Measurements from ENCODE around the gene SYNJ2.

Gene SYNJ2

DNA sequence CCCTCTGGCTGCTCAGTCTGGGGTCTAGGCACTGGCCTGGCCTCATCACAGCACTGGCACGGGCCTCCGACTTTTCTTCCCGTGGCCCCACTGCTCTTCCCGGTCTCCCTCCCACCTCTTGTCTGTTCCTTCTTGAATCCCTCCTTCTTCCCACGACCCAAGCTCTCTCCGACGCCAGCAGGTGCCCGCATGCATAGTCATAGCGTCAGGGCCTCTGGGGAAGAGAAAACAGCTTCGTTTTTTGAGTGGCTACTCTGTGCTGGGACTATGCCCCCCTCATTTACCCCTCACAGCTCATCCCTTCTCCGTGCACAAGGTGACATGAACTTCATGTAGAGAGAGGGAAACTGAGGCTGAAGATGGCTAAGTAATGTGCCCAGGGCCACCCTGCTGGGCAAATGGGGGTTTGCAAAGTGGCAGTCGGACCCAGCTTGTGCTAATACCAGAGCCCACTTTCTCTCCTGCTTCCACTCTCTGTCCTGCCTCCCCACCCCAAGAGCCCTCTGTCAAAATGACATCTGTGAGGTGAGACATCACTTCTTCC lies 59.2 kb downstream of the SYNJ2 start:
- DNase-seq (ENCODE audit: low read depth in 2 of 2), result no peak

GRCh38 chr6:158041370-158041769 lies 59.7 kb downstream of the SYNJ2 start:
- DNase-seq (ENCODE audit: low read depth in 2 of 2), result no peak

- DNase-seq (ENCODE audit: low read depth in 2 of 2), result no peak
Observed at GRCh38 chr6:158041788-158042187, 60.1 kb downstream of the SYNJ2 start.

GRCh38 chr6:158042245-158042798 lies 60.7 kb downstream of the SYNJ2 start:
- DNase-seq (ENCODE audit: low read depth in 2 of 2), result no peak

- DNase-seq (ENCODE audit: low read depth in 2 of 2), result no peak
Observed at GRCh38 chr6:158043008-158043407, 61.3 kb downstream of the SYNJ2 start.

DNA sequence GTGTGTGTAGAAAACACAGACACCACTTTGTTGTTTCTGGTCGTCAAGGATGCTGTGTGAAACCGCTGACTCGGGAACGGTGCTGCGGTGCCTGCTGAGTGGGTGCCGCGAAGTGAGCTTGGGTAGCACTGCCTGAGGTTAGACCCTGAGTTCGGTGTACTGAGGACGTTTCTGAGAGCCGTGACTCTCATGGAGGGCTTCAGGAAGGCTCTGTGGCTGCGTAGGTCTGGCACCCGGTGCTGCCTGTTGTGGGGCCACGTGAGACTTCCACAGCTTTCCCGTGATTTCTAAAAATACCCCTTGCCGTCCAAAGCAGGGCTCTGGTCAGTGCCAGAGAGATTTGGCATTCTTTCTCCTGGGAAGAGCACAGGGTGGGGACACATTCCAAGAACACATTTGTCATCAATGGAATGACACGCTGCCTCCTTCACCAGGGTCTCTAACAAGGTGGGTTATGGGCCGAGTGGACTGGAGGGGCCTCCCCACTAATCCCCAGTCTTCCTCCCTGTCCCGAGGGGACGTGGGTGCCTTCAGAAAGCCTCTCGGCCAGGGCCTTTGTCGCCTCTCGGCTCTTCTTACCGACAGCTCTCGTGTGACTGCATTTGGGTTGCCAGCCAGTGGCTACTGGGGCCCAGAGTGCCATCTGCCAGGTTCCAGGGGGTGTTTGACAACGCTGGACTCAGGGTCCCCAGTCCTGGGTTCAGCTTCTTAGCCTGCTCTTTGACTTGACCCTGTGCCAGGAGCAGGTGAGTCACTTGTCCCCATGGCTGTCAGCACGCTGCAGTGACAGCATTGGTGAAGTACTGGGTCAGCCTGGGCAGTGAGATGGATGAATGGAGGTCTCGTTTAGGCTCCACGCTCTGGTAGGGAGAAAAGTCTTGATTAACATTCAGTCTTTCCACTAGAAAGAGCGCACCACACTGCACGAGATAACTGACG lies 62.2 kb downstream of the SYNJ2 start:
- no peak for DNase-seq (ENCODE audit: low read depth in 2 of 2)

GRCh38 chr6:158044525-158044888 lies 62.8 kb downstream of the SYNJ2 start:
- DNase-seq (ENCODE audit: low read depth in 2 of 2), result no peak

- no peak for DNase-seq (ENCODE audit: low read depth in 2 of 2)
Observed at GRCh38 chr6:158046201-158047126, 64.8 kb downstream of the SYNJ2 start.

GRCh38 chr6:158047127-158047518 lies 65.5 kb downstream of the SYNJ2 start:
- peak in 1 of 2 donors; percentile 20 for DNase-seq (ENCODE audit: low read depth in 2 of 2)

DNA sequence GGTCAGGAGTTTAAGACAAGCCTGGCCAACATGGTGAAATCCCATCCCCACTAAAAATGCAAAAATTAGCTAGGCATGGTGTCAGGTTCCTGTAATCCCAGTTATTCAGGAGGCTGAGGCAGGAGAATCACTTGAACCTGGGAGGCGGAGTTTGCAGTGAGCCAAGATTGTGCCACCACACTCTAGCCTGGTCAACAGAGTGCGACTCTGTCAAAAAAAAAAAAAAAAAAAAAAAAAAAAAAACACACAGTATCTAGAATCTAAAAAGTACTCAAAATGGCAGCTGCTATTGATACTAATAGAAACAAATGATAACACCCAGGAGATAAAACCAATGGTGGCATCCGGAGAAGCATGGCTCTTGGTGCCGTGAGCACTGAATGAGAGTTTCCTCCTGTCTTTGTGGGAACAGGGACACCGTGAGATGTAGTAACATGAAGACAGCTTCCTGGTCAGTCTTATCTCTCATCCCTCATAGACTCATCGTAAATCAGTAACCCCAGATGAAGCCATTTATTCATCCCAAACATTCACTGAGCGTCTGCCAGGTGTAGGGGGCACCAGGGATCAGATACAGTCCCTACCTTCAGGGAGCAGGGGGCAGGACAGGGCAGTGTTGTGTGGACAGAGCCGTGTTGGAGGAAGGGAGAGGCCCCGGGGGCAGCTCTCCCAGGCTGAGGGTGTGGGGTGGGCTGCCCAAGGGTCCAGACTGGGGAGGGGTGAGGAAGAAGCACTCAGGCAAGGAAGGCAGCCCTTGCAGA lies 66.1 kb downstream of the SYNJ2 start:
- DNase-seq (ENCODE audit: low read depth in 2 of 2), result no peak

DNA sequence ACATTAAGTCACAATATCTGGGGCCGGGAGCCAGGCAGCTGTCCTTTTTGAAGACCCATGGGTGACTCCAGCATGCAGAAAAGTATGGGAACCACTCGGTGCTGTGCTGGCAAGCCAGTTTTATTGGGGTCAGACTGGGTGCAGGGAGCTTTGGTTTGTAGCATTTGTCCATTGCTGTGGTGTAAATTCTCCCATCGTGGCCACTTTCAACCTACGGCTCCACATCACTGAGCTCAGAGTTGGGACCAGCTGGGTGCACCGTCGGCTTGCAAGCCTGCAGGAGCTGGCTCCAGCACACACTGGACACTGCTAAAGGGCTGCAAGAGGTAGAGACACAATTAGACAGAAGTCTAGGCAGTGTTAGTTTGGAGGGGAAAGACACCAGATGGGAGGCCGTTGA lies 66.9 kb downstream of the SYNJ2 start:
- DNase-seq (ENCODE audit: low read depth in 2 of 2), result no peak

DNA sequence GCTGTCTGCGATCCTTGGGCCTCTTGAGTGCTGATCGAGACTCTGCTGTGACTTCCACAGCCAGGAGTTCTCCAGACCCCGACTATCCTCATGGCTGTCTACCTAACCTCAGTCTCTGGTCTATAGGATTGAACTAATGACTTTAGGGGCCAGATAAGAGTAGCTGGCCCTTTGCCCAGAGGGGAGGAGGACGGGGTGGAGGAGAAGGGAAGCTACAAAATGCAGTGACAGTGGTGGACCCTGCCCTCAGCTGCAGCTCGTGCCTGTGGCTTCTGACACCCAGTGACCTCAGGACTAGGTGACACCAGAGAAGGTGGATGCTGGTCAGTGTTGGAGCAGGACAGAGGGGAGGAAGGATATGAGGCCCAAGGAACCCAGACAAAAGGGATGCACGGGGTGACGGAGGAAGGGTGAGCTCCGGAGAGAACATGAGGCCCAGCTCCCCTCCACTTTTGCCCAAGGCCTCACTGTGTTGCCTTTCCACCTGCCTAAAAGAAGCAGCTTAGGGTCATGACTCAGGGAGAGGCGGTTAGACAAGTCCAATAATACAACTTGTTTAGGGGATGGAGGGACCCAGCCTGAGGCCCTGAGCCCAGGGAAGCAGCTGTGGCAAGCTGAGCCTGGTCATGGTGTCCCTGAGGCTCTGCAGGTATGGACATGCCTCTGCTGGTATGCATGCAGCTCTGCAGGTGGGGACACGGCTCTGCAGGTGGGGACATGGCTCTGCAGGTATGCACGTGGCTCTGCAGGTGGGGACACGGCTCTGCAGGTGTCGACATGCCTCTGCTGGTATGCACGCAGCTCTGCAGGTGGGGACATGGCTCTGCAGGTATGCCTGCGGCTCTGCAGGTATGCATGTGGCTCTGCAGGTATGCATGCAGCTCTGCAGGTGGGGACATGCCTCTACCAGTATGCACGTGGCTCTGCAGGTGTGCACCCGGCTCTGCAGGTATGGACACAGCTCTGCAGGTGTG lies 67.7 kb downstream of the SYNJ2 start:
- DNase-seq (ENCODE audit: low read depth in 2 of 2), result no peak

- DNase-seq (ENCODE audit: low read depth in 2 of 2), result no peak
Observed at GRCh38 chr6:158050107-158050735, 68.6 kb downstream of the SYNJ2 start.

DNA sequence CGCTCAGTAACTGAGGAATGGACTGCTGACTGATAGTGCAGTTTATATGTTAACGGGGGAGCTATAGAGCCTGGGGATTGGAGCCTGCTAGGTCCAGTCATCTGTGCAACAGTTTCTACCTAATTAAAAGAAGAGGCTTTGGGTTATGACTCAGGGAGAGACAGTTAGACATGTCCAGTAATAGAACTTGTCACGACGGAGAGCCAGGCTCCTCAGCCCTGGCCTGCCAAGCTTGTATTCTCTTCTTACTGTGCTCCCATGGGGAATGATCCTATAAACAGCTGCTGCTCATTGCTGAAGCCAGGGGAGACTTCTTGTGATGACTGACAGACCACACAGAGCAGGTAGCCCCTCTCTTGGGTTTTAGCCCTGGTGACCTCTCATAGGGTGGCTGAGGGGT lies 69.3 kb downstream of the SYNJ2 start:
- DNase-seq (ENCODE audit: low read depth in 2 of 2), result no peak

- DNase-seq (ENCODE audit: low read depth in 2 of 2), result no peak
Observed at GRCh38 chr6:158051968-158052367, 70.3 kb downstream of the SYNJ2 start.

- no peak for DNase-seq (ENCODE audit: low read depth in 2 of 2)
Observed at GRCh38 chr6:158053377-158054313, 72.0 kb downstream of the SYNJ2 start.

DNA sequence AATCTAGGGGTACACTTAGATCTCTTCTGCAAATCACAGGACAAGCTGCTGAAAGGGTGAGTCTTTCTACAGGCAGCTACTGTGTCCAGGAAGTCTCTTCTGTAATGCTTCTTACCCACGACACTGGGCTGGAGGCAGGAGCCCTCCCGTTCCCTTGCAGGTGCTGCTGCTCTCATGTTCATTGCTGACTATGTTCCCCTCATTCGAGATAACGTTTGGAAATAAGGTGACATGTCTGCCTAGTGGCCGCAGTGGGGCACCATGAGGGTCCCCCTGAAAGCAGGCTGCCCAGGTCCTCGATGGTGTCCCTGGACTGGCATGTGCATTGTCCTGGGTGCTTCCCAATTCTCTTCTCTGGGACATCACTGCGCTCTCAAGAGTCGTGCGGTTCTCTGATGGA lies 74.7 kb downstream of the SYNJ2 start:
- no peak for DNase-seq (ENCODE audit: low read depth in 2 of 2)

GRCh38 chr6:158056804-158057203 lies 75.1 kb downstream of the SYNJ2 start:
- no peak for DNase-seq (ENCODE audit: low read depth in 2 of 2)

All from stimulated activated CD8-positive, alpha-beta memory T cell treated with anti-CD3 and anti-CD28 coated beads, Interleukin-7, amount 100 ng/mL, for 1 hour (primary cell).